AG09309 (cell line): ENCODE data around the gene ZFAND3.

Source experiments
- DNase-seq: peaks from one replicate; pipeline ENCODE4 v3.0.0-alpha.2; 2010; ENCODE audit warnings: low read depth
- H3K4me3 ChIP-seq: 2 replicates; pipeline ENCODE4 v1.5.1; 2011; ENCODE audit warnings: mild to moderate bottlenecking, low read depth, low read length, moderate library complexity; ENCODE audit not compliant: control insufficient read depth
- CTCF ChIP-seq: IDR thresholded peaks from 2 replicates; pipeline ENCODE4 v1.5.1; 2011; ENCODE audit warnings: mild to moderate bottlenecking, low read depth, low read length, inconsistent platforms; ENCODE audit not compliant: insufficient read depth, control insufficient read depth; ENCODE audit errors: missing control alignments

The ZFAND3 gene

GRCh38 chr6:38168126-38168525 lies 348.6 kb downstream of the ZFAND3 start:
- TF ChIP-seq CTCF, result no peak
- no peak overlapping the region for H3K4me3 ChIP-seq
- DNase-seq, result no peak

- no peak overlapping the region for H3K4me3 ChIP-seq
- no peak for DNase-seq
- TF ChIP-seq CTCF, result no peak
Measured at GRCh38 chr6:38168699-38169098, 349.2 kb downstream of the ZFAND3 start.

- TF ChIP-seq CTCF, result no peak
- H3K4me3 ChIP-seq, result no peak overlapping the region
- DNase-seq, result no peak
Measured at GRCh38 chr6:38169221-38169976, 349.9 kb downstream of the ZFAND3 start.

- no peak for TF ChIP-seq CTCF
- no peak overlapping the region for H3K4me3 ChIP-seq
- DNase-seq, result no peak
Measured at GRCh38 chr6:38169977-38170526, 350.5 kb downstream of the ZFAND3 start.

- H3K4me3 ChIP-seq, result no peak overlapping the region
- no peak for DNase-seq
- TF ChIP-seq CTCF, result no peak
Measured at GRCh38 chr6:38170666-38171355, 351.3 kb downstream of the ZFAND3 start.

GRCh38 chr6:38171997-38172738 lies 352.6 kb downstream of the ZFAND3 start:
- no peak for DNase-seq
- no peak overlapping the region for H3K4me3 ChIP-seq
- TF ChIP-seq CTCF, result no peak
